HG03060 (cell line): ENCODE data around the gene PDE4D.

Source experiments
- ATAC-seq: cut with Tn5 transposase; IDR thresholded peaks from one replicate; pipeline ENCODE4 v1.9.1; 2021; ENCODE audit warnings: low read depth, moderate number of reproducible peaks; ENCODE audit not compliant: unreplicated experiment

Gene PDE4D

DNA sequence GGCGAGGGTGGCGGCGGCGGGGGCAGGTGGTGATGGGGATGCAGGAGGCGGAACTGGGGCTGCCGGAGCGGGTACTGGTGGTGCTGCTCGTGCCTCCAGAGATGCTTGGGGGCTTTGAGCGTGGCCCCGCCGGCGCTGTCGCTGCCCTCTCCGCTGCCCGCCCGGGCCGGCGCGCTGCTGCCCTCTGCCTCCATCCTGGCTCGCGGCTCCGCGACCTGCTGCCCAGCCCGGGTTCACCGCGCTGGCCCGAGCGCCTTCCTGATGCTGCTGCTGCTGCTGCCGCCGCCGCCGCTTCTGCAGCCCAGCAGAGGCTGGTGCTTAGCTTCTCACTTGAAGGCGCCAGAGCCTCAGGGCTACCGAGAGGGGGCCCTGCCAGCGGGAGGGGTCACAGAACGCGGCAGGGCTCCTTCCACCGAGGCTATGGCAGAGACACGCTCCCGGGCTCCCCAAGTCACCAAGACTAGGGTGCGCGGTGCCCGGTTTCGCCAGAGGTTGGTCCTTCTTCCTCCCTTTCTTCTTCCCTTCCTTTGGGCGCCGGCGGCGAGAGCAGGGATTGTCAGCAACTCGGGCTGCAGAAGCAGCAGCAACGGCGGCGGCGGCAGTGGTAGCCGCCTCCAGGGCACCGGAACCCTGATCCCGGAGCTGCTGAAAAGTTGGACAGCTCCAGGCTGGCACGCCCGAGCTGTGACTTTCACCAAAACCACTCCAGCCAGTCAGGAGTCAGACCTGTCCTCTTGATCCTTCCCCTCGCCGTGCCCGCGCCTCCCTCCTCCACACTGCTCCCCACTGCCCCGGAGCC lies at the start of gene PDE4D:
Gene PDE4D (minus strand): TSS at position 298 of the 799 bp plus-strand sequence.
- ATAC-seq, result no peak

DNA sequence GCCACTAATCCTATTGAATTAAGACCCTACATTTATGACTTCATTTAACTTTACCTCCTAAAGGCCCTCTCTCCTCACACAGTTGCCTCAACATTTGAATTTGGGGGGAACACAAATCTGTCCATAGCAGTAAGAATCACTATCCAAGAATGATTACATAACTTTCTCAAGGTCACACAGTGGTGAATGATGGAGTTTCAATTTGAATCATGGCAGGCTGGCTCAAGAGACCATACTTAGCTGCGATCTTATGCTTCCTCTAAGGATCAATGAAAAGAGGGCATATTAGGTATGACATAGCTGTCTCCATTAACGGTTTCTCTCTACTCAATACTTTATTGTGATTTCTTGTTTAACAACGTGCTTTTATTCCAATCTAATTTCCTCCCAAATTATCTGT lies 44.1 kb upstream of the PDE4D start:
- no peak for ATAC-seq

DNA sequence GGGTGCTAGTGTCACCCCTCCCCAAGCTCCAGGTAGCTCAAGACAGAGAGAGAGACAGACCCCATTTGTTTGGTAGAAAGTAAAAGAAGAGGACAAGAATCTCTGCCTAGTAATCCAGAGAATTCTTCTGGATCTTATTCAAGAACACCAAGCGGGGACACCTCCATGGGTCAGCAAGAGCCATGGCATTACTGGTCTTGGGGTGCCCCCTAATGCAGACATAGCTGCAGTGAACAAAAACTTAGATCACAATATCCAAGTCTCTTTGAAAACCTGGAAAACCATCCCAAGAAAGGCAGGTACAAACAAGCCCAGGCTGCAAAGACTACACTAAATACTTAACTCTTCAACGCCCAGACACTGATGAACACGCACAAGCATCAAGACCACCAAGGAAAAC lies 29.9 kb upstream of the PDE4D start:
- no peak for ATAC-seq

DNA sequence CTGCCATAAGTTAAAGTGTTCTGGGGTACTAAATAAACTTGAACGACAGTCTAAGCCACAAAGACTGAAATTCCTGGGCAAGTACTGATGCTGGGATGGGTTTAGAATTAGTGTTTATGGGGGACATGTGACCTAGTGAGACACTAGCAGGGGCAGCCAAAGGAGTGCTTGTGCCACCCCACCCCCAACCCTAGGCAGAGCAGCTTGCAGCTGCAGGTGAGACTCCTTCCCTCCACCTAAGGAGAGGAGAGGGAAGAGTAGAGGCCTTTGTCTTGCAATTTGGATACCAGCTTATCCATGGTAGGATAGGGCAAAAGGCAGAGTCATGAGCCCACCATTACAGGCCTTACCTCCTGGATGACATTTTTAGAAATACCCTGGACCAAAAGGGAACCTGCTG lies 28.7 kb upstream of the PDE4D start:
- ATAC-seq, result no peak

DNA sequence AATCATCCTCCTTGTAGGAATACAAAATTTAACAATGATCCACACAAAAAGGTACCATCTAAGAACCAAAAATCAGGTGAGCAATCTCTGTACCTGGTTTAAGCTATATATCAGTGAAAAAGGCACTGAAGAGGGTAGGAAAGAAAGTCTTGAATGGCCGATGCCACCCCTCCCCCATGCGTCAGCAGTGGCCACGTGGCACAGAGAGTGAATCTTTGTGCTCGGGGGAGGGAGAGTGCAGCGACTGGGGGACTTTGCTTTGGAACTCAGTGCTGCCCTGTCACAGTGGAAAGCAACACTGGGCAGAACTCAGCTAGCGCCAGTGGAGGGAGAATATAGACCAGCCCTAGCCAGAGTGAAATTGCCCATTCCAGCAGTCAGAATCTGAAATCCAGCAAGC lies 28.3 kb upstream of the PDE4D start:
- ATAC-seq, result no peak

DNA sequence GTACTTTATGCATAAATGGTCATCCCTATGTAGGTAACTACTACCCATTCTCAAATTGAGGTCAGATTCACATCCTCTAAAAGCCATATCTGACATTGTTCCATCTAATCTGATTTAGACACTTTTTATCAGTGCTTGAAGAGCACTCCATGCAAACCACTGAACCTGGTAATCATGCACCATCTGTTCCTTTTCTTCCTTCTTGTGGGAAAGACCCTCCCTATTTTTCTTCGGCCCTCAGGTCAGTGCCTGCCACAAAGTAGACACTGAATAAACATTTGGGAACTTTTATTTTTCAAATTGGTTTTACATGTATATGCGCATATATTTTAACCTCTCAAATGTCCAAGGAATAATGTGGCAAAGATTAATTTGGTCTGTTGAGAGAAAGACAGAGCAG lies 26.0 kb upstream of the PDE4D start:
- no peak for ATAC-seq

DNA sequence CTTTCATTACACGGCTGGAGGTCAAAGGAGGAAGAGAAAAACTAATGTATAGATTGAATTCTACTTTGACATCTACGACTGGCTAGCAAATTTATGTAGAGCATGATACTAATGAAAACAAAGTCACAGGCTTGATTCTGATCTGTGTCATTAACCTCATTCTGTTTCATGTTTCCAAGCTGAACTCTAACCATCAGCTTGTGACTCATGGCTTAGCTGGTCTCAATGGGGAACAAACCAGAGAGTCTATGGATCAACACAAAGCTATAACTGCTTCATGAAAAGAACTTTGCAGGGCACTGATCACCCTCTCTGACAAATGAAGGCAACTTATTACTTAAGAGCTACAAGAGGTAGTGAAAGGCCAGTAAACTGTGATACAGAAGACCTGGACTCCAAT lies 23.6 kb upstream of the PDE4D start:
- no peak for ATAC-seq

DNA sequence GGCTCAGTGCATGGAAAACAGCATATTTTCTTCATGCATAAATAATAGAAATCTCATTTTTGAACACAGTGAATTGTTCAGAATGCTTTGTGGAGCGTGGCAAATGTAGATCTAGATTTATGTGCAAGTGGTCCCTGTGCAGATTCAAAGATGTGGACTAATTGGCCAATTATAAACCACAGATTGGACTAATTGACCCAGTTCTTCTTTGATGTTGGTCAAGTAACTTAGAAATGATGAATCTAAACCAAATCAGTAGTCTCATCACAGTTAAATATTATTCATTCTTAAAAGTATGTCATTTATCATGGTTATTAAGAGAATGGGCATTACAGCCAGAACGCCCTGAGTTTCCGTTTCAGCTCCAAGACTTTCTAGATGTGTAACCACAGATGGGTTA lies 11.7 kb upstream of the PDE4D start:
- ATAC-seq, result no peak

DNA sequence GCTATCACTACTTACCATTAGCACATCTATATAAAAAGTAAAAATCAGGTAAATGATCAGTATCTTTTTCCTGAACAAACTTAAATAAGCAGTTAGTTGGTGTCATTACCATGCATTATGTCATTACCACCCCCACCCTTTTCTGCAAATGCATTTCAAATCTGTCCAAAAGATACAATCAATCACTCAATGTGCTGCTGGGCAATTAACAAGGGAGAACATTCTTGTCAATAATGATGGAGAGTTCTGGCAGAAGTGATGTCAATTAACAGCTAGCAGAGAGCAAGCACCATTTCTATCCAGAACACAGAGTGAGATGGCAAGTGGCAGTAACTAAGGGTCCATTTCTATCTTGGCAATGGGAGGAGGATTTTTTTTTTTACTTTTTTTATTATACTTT lies 3.5 kb upstream of the PDE4D start:
- ATAC-seq, result no peak

DNA sequence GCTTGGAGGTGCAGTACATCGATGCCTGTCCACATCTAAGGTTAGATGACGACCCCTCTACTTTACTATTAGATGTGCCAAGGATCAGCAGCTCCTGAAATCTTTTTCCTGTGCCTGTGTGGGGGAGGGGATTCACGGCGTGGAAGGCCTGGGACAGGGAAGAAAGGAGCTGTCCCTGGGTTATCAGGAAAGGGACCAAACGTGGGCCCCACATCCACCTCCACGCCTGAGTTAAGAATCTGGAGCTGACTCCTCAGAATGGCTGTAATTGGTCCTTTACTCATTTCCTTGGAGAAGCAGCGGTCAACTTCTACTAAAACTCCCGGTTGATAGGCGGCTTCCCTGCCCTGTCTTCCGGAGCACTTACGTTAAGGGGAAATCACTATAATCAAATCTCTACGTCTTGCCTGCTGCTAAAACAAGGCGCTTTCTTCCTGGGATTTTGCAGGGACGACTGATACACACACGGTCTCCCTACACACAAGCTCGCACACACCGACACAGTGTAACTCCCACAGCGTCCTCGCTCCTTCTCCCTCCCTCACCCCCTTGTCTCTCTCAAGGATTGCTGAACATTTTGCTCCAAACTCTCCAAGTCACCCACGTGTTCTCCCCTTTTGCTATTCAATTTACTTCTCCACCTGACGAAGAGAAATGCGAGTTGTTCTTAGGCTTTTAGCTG lies 1.4 kb downstream of the PDE4D start:
- ATAC-seq, result no peak

DNA sequence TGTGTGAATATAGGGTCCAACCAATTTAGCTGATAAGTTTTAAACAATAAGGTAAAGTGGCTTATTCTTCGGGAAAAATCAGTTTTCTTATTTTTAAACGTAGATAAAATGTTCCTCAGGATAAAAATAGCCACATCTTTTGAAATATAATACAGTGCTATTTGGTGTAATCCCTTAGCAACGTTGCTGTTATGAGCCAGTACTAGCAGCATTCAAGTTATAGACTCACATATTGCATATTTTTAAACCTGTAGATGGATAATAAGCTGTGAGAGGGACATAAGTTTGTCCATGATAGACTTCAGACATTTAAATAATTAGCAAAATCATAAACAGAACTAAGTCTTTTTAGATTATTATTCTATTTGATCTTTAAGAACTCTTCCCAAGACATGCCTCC lies 6.3 kb downstream of the PDE4D start:
- no peak for ATAC-seq

DNA sequence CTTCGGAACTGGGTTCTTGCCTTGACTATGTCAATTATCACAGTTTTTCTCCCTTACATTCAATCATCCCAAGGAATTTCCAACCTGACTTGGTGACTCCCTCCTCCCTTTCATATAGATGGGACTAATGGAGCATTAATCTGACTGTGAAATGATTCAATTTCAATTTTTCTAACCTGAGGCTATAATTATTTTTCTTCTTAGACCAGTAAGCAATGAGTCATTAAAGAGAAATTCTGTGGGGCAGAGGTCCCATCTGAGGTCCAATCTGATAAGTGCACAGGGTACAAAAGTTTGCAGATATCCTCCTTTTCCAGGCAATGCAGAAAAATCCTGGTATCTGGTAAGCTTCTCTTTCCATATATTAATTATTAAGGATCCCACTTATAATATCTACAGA lies 18.9 kb downstream of the PDE4D start:
- ATAC-seq, result no peak

DNA sequence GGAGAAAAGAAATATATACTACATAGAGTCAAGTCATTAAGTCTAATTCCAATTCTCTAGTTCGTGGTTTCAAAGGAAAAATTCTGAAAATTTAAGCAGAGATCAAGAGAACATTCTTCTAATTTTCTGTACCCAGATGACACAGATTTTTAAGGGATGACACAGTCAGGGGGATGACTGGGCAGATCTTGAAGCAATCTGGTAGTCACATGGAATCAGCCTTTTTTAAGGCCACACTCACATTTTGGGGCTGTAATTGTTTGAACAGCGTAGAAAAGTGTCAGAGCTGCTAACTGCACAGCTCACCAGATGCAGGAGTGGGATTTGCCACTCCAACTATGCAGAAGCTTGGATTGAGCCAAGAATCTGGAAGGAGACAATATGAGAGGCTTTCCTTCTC lies 20.4 kb downstream of the PDE4D start:
- no peak for ATAC-seq

DNA sequence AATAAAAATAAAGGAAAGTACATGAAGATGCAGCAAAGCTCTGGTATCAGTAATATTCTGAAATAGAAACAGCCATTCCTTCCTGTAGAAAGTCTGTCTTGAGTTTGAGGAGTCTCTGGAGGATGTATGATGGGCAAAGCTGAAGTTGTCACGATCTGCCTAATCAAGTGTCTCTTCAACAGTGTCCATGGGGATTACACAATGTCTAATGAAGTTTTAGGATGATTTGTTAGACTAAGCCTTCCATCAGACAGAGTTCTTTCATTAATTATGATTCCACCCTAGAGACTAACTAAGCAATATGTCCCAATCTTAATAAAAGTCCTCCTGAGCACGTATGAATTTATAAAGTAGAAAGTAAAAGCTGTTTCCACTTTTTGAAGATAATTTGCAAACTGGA lies 26.9 kb downstream of the PDE4D start:
- no peak for ATAC-seq

DNA sequence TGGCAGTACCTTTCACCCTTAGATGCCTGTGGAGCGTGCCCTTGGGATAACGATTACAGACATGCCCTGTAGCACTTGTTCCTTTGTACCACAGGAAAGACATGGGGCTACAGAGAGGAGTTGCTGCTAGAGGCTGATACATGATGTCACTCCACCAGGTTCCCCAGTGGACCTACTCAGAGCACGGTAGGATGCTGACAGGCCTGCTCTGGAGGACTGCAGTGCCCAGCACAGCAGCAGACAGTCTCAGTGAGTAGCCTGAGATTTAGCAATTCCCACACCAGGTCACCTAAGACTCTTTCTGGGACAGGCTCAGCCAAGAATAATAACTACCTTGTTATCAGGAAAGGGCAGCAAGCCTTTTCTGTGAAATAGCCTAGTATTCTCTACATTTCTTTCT lies 28.8 kb downstream of the PDE4D start:
- ATAC-seq, result no peak

DNA sequence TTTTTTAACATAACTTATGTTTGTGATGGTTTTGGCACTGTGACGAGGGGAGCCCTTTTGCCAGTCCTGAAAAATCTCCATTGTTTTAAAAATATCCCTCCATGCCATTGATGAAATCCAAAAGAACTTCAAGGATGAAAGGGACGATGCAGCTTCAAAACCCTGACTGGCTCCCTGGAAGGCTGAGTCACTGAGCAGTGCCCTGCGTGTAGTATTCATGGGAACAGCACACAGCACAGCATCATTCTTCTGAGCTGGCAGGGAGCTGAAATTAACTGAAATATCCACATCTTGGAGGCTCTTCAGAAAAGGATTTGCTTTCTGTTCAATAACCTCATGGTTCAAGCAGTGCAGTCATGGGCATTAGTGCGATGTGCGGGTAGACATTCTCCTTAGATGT lies 29.7 kb downstream of the PDE4D start:
- no peak for ATAC-seq

DNA sequence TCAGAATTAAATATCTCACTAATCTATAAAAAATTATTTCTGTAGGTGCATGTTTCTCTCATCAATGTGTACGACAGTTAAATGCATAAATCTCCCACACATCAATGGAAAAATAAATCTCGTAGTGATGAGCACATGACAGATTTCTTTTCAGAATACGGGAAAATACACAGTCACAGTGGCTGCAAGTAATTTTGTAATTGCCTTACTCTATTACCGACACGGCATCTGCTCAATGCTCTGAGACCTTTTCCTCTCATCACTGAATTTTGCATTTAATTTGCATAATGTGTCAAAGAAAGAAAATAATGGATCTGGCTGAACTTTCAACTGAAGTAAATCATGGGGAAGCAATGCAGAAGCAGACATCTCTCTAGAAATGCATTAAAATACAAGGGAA lies 37.2 kb downstream of the PDE4D start:
- no peak for ATAC-seq

DNA sequence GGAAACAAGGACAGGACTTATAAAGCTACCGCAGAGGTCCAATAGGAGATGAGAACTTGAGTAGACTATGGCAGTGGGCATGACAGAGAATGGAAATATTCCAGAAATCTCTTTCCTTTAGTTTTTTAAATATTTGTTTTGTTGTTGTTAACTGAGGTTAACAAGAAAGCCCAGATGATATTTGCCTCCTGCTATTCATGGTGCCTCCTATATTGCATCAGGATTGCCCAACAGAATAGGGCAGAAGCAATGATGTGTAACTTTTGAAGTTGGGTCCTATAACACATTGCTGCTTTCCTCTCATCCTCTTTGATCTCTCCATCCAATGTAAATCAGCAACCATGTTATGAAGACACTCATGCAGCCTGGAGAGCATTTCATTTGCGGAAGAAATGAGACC lies 42.8 kb downstream of the PDE4D start:
- no peak for ATAC-seq

DNA sequence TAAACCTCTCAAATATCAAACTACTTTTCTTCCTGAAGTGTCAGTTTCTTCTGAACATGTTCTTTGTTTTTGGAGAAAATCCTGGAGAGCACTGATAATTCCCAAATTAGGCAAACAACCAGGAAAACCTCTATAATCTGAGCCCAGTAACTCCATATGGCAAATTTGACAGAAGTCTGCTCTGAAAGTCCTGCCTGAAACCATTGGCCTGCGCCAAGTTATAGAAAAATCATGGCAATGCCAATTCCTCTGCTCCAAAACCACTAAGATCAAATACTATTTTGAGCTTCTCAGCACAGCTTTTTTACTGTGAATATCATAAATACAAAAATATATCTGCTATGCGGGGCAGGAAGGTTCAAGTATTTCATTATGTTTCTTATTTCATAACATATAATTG lies 45.9 kb downstream of the PDE4D start:
- ATAC-seq, result no peak

DNA sequence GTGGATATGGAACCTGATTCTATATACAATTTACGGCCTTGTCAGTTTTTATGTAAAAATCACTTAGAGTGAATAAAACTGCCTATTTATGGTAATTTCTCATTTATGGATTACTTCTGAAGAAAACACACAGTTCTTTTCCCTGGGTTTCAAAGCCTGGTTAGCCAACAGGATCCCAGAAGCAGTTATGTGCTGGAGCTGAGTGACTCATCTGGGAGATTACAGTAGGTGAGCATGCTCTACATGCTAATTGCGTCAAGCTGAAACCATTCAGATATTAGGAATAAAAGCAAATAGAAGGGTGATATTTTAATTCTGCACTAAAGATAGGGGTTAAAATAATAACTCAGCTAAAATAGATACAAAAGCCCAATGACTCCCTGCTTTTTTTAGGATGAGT lies 47.8 kb downstream of the PDE4D start:
- no peak for ATAC-seq

DNA sequence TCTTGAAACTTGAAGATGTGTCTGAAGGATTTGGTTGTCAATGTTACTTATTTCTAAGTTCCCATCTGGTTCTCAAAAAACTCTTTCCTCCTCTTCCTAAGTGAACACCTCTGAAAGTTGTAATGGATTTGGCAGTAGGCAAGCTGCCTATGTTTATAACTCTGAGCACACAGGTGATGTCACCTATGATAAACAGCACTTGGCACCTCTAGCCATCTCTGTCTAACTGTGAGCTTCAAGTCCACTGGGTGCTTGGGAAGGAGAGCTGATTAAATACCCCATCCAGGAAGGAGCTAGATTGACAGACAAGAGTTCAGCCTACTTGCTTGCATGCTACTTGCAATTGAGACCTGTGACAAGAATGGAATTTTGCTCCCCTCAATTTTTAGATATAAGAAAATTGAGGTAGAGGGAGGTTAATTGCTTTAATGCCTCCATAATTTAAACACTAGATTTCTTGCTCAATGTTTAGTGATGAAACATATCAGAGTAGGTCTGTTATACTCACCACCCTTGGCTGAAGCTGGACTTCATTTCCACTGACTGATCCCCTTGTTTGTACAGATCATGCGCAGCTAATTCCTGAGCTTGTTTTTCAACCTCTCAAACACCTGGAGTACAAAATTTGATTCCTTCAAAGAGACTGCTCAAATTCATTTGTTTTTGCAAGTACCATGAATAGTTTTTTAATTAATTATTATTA lies 49.9 kb downstream of the PDE4D start:
- ATAC-seq, result no peak

DNA sequence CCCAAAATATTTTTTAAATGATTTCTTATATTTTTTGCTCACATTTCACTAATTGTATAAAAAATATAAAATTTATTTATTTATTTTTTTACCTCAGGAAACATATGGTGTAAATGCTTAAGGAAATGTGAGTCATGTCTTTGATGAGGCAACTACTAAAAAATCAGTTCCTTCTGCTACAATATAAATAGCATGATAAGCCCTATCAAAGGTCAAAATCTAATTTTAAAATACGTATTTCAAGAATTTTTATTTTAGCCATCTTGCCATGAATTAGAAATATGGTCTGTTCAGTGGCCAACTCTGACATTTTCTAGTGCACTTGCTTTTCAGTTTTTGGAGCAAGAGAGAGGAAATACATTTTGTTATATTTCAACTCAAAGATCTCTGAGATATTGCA lies 50.5 kb downstream of the PDE4D start:
- no peak for ATAC-seq
